Fibroblast of lung (primary cell): ENCODE results near the gene ADD2. TPM values are rescaled to one million over a fixed set of nuclear protein-coding genes. Genes with fewer than 3 reads are reported as not detected.

ENCODE experiments used
- DNase-seq, 2 donors: peaks; one replicate each; pipeline versions ENCODE4 v3.0.0 to v3.0.0-alpha.2; 2010; ENCODE audit warnings: low read depth in 2 of 2
- H2AFZ ChIP-seq: 2 replicates; pipeline ENCODE4 v1.5.1; 2012; ENCODE audit warnings: low read length, control low read depth, inconsistent platforms
- H3K27ac ChIP-seq: 2 replicates; pipeline ENCODE4 v1.5.1; 2011; ENCODE audit warnings: low read length, control low read depth; ENCODE audit not compliant: insufficient read depth
- H3K27me3 ChIP-seq: 2 replicates; pipeline ENCODE4 v1.5.1; 2011; ENCODE audit warnings: mild to moderate bottlenecking, low read length; ENCODE audit not compliant: control insufficient read depth, insufficient read depth
- H3K36me3 ChIP-seq: 2 replicates; pipeline ENCODE4 v1.5.1; 2011; ENCODE audit warnings: low read length; ENCODE audit not compliant: control insufficient read depth, insufficient read depth
- H3K4me1 ChIP-seq: 2 replicates; pipeline ENCODE4 v1.5.1; 2011; ENCODE audit warnings: low read length; ENCODE audit not compliant: control insufficient read depth, insufficient read depth; ENCODE audit errors: extremely low read depth
- H3K4me2 ChIP-seq: 2 replicates; pipeline ENCODE4 v1.5.1; 2011; ENCODE audit warnings: low read length, control low read depth; ENCODE audit not compliant: insufficient read depth; ENCODE audit errors: extremely low read depth
- H3K4me3 ChIP-seq, 4 experiments: fragments of 200-600 bp in 1 of 4; sonication (generic) in 1 of 4; replicated peaks in 1 of 4; 2 replicates each; pipeline ENCODE4 v1.5.1; 2011 to 2016; ENCODE audit warnings: low read length in 4 of 4, low read depth in 3 of 4, mild to moderate bottlenecking in 3 of 4, control low read depth in 2 of 4, inconsistent platforms in 1 of 4, mixed read lengths in 1 of 4; ENCODE audit not compliant: insufficient read depth in 1 of 4; ENCODE audit errors: control extremely low read depth in 1 of 4
- H3K79me2 ChIP-seq: 2 replicates; pipeline ENCODE4 v1.5.1; 2012; ENCODE audit warnings: mild to moderate bottlenecking, low read length, inconsistent platforms; ENCODE audit not compliant: control insufficient read depth, insufficient read depth
- H3K9ac ChIP-seq: 2 replicates; pipeline ENCODE4 v1.5.1; 2011; ENCODE audit warnings: mild to moderate bottlenecking, low read length, control low read depth; ENCODE audit not compliant: insufficient read depth
- H3K9me3 ChIP-seq: 2 replicates; pipeline ENCODE4 v1.5.1; 2012; ENCODE audit warnings: low read depth, low read length; ENCODE audit not compliant: control insufficient read depth, insufficient read depth
- H4K20me1 ChIP-seq: 2 replicates; pipeline ENCODE4 v1.5.1; 2011; ENCODE audit warnings: low read length; ENCODE audit not compliant: control insufficient read depth, insufficient read depth; ENCODE audit errors: extremely low read depth
- CTCF ChIP-seq, 2 donors: IDR thresholded peaks in 1 of 2; conservative IDR thresholded peaks in 1 of 2; 1 replicate in 1 of 2; 2 replicates in 1 of 2; pipeline ENCODE4 v1.5.1; 2011 to 2012; ENCODE audit warnings: low read length in 2 of 2, control low read depth in 1 of 2, inconsistent platforms in 1 of 2, low read depth in 1 of 2, mild to moderate bottlenecking in 1 of 2
- EZH2 ChIP-seq: IDR thresholded peaks from 2 replicates; pipeline ENCODE4 v1.5.1; 2012; ENCODE audit warnings: low read length, control low read depth, mild to moderate bottlenecking; ENCODE audit errors: missing control alignments
- polyA plus RNA-seq, 2 donors: library from polyadenylated mRNA; depleted of rRNA in 1 of 2; stranded (reverse) in 1 of 2; unstranded in 1 of 2; fragments of >200 nt; gene quantifications; 2 replicates each; pipeline ENCODE4 v1.2.1, GENCODE V29; 2011 to 2012; ENCODE audit warnings: missing spikeins in 1 of 2
- total RNA-seq: library from RNA; depleted of rRNA; stranded (reverse); fragments of >200 nt; gene quantifications from 2 replicates; pipeline ENCODE4 v1.2.1, GENCODE V29; 2014

The ADD2 gene
- total and polyA plus RNA-seq, 2 donors (not counting 1 experiment from before 2014, with no cell fraction given): 0.22 to 2.5 TPM

- DNase-seq: no peak
- no peak overlapping the region for H3K27ac ChIP-seq
- no peak overlapping the region for H3K4me3 ChIP-seq
- no peaks in the 10 kb centered on the region for H3K9me3 ChIP-seq
- no peaks in the 10 kb centered on the region for H4K20me1 ChIP-seq
- H2AFZ ChIP-seq: no peak overlapping the region
- H3K4me2 ChIP-seq: no peak overlapping the region
- H3K9ac ChIP-seq: no peak overlapping the region
- no peaks in the 10 kb centered on the region for H3K4me1 ChIP-seq
- no peak for TF ChIP-seq CTCF (conservative IDR thresholded peaks at IDR 0.05 in 1 of 2, IDR thresholded peaks at IDR 0.05 in 1 of 2; ENCODE audit: low read depth in 1 of 2, low read length in 2 of 2)
- TF ChIP-seq EZH2: no peak
- no peaks in the 10 kb centered on the region for H3K79me2 ChIP-seq
- no peaks in the 10 kb centered on the region for H3K36me3 ChIP-seq
- peaks cover 5% of the 10 kb centered on the region for H3K27me3 ChIP-seq
Measured at GRCh38 chr2:70716951-70717350, 51.0 kb downstream of the ADD2 start.

- TF ChIP-seq CTCF (conservative IDR thresholded peaks at IDR 0.05 in 1 of 2, IDR thresholded peaks at IDR 0.05 in 1 of 2; ENCODE audit: low read depth in 1 of 2, low read length in 2 of 2): no peak
- no peak for TF ChIP-seq EZH2
- Histone ChIP-seq H3K9me3 (no peaks in the 10 kb centered on the region), H3K4me2 (no peak overlapping the region), H3K27ac (no peak overlapping the region), H3K79me2 (no peaks in the 10 kb centered on the region), H3K4me1 (no peaks in the 10 kb centered on the region), H3K27me3 (peaks cover 5% of the 10 kb centered on the region), H3K9ac (no peak overlapping the region), H4K20me1 (no peaks in the 10 kb centered on the region), H3K4me3 (no peak overlapping the region), H2AFZ (no peak overlapping the region), H3K36me3 (no peaks in the 10 kb centered on the region)
- no peak for DNase-seq
Measured at GRCh38 chr2:70716131-70716743, 51.8 kb downstream of the ADD2 start.

- Histone ChIP-seq H4K20me1 (no peaks in the 10 kb centered on the region), H3K79me2 (no peaks in the 10 kb centered on the region), H2AFZ (no peak overlapping the region), H3K4me1 (no peaks in the 10 kb centered on the region), H3K4me3 (no peak overlapping the region), H3K27me3 (peaks cover 5% of the 10 kb centered on the region), H3K27ac (no peak overlapping the region), H3K9ac (no peak overlapping the region), H3K4me2 (no peak overlapping the region), H3K9me3 (no peaks in the 10 kb centered on the region), H3K36me3 (no peaks in the 10 kb centered on the region)
- DNase-seq: no peak
- TF ChIP-seq CTCF (conservative IDR thresholded peaks at IDR 0.05 in 1 of 2, IDR thresholded peaks at IDR 0.05 in 1 of 2; ENCODE audit: low read depth in 1 of 2, low read length in 2 of 2) (no peak), EZH2 (no peak)
Measured at GRCh38 chr2:70715071-70715985, 52.7 kb downstream of the ADD2 start.
